ENCODE results near the gene PIGC.

The PIGC gene

GRCh38 chr1:172431204-172431603 is 12.7 kb downstream of the PIGC start:
- DNase-seq = no peak

- no peak for DNase-seq
Observed at GRCh38 chr1:172430128-172430454, 13.8 kb downstream of the PIGC start.

GRCh38 chr1:172429331-172430127 is 14.3 kb downstream of the PIGC start:
- no peak for DNase-seq

DNA sequence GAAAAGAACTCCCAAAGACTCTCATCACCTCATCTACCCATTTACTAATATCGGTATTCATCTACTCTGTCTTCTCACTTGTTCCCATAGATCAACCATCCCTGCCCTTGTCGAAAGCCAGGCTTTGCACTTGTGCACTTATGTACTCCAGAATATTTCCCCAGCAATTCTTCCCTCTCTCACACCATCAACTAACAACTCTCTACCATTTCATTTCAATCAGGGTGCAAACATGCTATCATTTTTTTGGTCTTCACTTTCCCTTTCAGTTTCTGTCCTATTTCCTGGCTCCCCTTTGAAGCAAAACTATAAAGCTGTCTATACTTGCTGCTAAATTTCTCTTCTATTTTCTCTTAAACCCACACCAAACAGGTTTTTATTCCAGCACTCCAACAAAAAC is 16.7 kb downstream of the PIGC start:
- DNase-seq = no peak

DNA sequence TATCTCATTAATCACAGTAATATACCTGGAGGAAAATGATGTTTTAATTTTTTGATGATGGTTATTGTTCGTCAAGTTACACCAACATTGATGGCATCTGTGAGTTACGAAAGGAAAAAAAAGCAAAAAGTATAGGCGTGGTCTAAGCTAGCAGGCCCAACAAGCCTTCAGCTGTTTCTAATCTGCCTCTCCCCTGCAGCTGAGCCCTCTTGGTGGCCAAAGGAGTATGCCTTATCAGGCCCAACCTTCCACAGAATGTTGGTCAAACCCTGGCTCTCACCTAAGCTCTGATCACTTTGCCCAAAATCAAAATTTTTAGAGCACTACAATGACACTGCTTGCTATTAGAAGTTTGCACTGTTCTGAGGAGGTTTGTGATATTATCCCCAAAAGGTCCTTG is 18.5 kb downstream of the PIGC start:
- DNase-seq = no peak

GRCh38 chr1:172423336-172423735 is 20.5 kb downstream of the PIGC start:
- no peak for DNase-seq

- DNase-seq = no peak
Observed at GRCh38 chr1:172421974-172422604, 21.8 kb downstream of the PIGC start.

- DNase-seq = no peak
Observed at GRCh38 chr1:172420385-172420784, 23.5 kb downstream of the PIGC start, which contains the start of gene C1orf105. Gene C1orf105, plus strand, starts transcription at chr1:172420685. Its CDS starts 201 bp downstream, at chr1:172420886.

DNA sequence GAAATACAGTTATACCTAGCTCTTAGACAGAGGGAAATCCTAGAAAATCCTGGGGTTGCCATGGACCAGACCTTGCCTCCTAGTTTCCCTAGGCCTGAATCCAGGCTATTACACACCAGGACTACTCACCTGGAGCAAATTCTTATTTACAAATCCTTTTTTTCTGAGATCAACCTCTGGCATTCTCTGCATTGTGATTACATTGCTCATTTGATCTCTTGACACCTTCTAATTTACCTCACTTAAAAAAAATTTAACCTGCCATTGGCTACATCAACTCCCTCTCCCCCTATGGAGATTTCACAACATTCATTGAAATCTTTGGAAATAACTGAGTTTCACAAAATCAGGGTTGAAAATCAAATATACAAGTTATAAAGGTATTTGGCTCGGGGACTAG is 26.3 kb downstream of the PIGC start:
- DNase-seq = no peak

- DNase-seq = no peak
Observed at GRCh38 chr1:172416496-172417035, 27.3 kb downstream of the PIGC start.

DNA sequence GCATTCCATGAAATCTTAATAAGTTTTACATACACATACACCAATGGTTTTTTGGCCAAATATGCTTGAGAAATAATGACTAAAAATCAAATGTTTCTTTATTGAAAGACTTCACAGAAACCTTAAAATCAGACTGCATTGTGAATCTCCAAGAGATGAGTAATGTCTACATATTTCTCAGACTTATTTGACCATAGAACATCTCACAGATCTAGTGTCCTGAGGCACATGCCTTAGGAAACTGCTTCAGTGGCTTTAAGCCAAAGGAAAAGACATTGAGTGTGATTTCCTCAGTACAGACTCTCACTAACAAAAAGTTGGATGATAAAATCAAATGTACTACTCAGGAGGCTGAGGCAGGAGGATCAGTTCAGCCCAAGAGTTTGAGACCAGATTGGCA is 29.5 kb downstream of the PIGC start:
- no peak for DNase-seq

DNA sequence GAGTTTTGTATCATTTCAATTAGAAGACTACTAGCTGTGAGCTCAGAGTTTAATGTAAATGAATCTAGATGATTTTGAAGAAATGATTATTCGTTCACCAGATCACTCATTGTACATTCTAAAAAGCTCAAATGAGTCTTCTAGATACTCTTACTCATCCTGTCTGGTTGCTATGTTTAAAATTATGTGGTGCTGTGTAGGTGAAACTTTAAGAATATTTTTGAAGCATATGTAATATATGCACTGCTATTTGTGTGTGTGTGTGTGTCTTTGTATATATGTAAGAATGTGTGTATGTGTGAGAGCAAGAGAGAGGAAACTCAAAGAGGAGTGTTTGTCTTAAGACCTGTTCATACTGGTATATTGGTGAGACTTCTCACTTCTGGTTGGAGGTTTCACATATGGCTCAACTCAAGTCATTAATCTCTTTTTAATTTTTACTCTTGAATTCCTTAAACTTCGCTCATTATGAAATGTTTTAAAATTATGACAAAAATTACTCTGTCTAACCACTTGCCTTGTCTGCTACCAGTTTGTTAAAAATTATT is 32.0 kb downstream of the PIGC start:
- no peak for DNase-seq

- DNase-seq = no peak
Observed at GRCh38 chr1:172410027-172410426, 33.8 kb downstream of the PIGC start.

DNA sequence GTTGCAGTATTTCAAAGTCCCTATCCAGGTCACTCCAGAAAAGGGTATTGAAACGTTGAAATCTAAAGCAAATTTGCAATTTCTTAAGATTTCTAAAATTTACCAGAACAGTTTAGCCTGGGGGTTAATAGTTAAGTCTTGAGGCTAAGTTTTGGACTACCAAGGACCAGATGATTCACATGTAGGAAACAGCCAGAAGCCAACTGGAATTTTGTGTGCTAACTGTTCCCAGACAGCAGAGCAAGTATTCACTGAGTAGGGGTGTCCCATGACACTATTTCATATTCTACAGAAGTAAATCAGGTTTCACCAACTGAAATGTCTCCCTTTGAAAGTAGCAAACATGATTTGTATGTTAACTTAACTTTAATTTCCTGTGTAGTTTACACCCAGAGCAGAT is 34.9 kb downstream of the PIGC start:
- no peak for DNase-seq

GRCh38 chr1:172406968-172407367 is 36.9 kb downstream of the PIGC start:
- DNase-seq = no peak

- no peak for DNase-seq
Observed at GRCh38 chr1:172405912-172406311, 38.0 kb downstream of the PIGC start.

DNA sequence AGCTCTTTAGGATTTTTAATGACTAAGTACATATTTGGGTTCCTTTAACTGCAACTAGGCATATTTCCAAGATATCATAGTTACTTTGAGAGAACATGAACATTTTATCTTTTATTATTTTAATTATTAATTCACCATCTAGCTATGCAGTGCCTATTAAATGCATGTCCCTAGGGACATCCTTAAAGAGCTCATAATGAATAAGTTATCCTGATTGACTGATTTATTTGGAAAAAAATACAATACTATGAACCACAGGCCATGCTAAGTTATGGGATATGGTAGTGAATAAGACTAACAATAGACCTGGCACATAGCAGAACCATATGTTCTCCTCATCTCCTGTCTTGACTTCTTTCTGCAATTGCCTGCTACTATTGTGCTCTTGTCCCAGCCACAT is 39.7 kb downstream of the PIGC start:
- no peak for DNase-seq

DNA sequence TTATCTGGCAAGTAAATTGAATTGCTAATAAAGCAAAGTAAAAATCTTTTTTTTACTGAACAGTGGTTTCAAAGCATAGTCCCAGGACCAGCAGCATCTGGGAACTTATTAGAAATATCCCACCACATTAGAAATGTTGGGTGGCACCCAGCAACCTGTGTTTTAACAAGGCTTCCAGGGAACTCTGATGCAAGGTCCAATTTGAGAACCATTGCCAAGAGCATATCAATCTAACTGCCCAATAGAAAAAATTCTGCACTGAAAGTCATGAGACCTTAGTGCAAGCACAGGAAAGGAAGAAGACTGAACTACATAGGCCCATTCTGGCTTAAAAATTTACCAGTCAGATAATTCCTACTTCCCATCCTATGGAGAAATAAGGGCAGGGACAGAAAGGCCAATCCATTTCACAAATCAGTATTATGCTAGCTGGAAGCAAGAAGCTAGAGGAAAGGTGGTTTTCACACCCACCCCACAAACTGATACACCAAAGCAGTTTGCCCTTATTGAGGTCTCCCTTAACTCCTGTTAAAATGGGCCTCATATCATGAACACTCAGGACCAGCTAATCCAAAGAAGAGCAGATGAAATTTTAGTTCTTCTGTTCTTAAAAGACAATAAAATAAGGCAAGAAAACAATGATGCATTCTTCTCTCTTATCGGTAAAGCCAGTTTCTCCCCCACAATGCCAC is 40.8 kb downstream of the PIGC start:
- DNase-seq = no peak

DNA sequence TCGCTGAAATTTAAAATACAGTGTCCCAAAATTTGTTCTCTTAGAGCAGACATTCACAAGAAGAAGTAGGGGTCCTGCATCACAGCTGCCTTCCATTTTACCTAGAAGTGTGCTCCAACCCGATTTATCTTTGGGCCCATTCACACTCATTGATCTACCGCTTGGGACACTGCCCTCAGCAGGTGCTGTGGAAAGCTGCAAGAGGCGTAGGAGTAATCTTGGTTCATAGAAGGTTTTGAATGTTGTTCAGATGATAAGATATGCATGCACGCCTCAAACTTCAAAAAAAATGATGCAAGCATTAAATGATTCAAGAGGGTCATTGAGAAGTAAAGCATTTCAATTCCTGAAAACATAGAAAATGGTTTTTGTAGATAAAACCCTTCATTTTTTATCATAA is 42.0 kb downstream of the PIGC start:
- DNase-seq = no peak

DNA sequence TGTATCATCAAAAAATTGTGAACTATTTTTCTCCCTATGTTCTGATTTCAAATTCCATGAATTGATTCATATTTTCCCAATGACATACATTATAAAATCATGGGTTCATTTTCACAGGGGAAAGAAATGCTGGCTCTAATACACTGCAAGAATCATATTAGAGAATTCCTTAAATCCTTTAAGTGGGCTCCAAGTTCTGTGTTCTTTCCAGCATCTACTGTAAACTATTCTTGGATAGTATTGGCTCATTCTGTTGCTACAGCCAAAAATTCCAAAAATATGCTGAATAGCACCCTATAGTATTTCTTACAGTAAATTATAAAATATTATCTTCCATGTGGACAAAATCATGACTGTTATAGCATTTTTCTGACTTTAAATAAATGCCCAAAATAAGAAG is 42.4 kb downstream of the PIGC start:
- no peak for DNase-seq

GRCh38 chr1:172400722-172401105 is 43.2 kb downstream of the PIGC start:
- no peak for DNase-seq

GRCh38 chr1:172399756-172400721 is 43.8 kb downstream of the PIGC start:
- peak; percentile 53 for DNase-seq
